ENCODE measurements around the gene POLD1.
A peak's percentile ranks its signal among the peaks of the same experiment; 100 is the strongest.

Gene POLD1

DNA sequence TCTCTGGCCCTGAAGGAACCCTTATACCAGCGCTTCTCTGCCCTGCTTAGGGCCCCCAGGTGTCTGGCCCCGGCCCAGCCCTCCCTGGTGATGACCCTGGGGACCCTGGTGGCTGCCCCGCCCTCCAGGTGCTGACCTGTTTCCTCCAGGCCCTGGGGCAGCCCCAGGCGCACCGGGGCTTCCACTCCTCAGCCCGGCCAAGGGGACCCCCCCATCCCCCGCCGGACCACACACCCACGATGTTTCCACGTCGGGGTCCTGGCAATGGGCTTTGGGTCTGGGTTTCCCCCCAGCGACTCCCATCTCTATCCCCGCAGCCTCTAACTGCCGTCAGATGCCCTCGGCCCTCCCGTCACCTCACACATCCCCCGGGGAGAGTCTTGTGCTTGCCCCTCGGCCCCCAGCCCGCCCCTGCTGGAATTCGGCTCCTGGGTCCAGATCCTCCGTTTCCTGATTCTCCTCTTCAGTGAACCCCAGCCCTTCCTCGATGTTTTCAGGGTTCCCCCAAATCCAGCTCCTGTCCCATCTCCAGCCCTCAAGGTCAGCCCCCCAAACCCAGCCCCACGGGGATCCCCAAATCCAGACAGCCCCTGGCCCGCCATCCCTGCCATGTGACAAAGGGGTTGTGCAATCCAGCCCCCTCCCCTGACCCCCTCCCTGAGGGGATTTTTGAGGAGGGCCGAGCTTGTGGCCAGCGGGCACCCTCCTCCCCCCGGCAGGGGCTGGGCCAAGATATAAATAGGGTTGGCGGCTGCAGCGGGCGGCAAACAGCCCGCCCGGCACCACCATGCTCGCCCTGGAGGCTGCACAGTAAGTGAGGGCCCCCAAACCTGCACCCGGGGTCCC lies 34.3 kb downstream of the POLD1 start, which contains the start of gene SPIB:
Gene SPIB (plus strand): TSS at position 763 of the 846 bp plus-strand sequence. CDS start 25 bp downstream, at position 788.
- no peak for DNase-seq (ENCODE audit: low read depth in 2 of 2)

- DNase-seq (ENCODE audit: low read depth in 2 of 2), result no peak
Measured at GRCh38 chr19:50419022-50419579, 35.0 kb downstream of the POLD1 start.

DNA sequence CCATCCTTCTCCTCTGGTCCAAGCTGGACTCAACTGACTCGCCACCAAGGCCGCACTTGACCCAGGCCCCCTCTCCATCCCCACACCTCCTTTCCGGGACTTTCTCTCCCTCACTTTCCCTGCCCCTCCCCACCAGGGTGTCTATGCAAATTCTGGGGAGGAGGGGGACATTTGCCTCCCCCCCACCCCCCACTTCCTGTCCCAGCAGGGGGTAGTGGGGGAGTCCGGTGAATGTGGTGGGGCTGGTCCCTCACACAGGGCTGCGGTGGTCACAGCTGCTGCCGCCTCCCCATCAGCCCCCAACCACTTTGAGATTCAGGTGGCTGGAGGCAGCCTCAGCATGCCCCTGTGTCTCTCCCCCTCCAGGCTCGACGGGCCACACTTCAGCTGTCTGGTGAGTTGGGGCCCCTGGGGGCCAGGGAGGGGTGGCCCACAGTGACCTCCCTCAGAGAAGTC lies 35.5 kb downstream of the POLD1 start:
- no peak for DNase-seq (ENCODE audit: low read depth in 2 of 2)

DNA sequence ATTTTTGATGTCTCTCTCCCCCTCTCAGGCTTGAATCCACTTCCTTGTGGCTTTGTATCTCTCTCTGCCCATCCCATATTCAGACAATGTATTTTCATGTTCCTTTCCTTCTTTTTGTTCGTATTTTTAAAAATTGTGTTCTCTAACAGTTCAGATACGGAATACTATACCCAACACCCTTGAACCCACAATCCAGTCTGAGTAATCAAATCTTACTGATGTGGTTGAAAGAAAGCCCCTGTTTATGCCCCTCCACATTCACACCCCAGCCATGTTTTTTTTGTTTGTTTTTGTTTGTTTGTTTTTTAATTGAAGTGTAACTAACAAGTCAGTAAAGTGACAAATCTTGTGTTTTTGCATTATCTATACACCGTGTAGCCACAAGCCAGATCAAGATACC lies 36.0 kb downstream of the POLD1 start:
- no peak for DNase-seq (ENCODE audit: low read depth in 2 of 2)

DNA sequence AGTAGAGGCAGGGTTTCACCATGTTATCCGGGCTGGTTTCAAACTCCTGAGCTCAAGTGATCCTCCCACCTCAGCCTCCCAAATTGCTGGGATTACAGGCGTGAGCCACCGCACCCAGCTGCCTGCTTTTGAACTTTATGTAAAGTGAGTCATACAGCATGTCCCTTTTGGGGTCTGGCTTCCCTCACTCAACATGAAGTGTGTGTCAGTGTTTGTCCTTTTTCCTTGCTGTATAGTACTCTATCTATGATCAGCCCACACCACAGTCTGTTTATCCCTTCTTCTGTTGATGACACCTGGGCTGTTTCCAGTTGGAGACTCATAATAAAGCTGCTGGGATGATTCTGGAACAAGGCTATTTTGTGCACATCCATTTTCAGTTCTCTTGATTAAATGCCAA lies 36.7 kb downstream of the POLD1 start:
- no peak for DNase-seq (ENCODE audit: low read depth in 2 of 2)

- no peak for DNase-seq (ENCODE audit: low read depth in 2 of 2)
Measured at GRCh38 chr19:50422397-50423278, 38.5 kb downstream of the POLD1 start.

- no peak for DNase-seq (ENCODE audit: low read depth in 2 of 2)
Measured at GRCh38 chr19:50423279-50424113, 39.3 kb downstream of the POLD1 start.

- no peak for DNase-seq (ENCODE audit: low read depth in 2 of 2)
Measured at GRCh38 chr19:50425581-50425980, 41.4 kb downstream of the POLD1 start.

GRCh38 chr19:50427318-50427925 lies 43.3 kb downstream of the POLD1 start:
- no peak for DNase-seq (ENCODE audit: low read depth in 2 of 2)

- DNase-seq (ENCODE audit: low read depth in 2 of 2), result no peak
Measured at GRCh38 chr19:50427997-50428425, 43.9 kb downstream of the POLD1 start.

GRCh38 chr19:50428772-50429463 lies 44.8 kb downstream of the POLD1 start:
- DNase-seq (ENCODE audit: low read depth in 2 of 2), result no peak

DNA sequence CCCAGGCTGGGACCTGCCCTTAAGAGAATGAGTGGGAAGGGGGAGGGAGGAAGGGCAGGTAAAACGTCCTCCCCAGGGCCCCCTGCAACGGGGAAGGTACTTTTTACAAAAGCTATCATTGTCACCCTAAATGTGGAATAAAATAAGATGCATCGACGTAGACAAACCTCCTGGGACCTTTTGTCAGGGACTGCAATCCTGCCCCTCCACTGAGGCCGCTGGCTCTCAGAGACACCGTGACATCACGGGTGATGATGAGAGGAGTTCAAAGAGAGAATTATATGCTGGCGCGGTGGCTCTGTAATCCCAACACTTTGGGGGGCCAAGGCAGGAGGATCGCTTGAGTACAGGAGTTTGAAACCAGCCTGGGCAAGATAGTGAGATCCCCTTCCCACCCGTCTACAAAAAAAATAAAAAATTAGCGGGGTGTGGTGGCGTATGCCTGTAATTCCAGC lies 46.8 kb downstream of the POLD1 start:
- DNase-seq (ENCODE audit: low read depth in 2 of 2), result no peak

DNA sequence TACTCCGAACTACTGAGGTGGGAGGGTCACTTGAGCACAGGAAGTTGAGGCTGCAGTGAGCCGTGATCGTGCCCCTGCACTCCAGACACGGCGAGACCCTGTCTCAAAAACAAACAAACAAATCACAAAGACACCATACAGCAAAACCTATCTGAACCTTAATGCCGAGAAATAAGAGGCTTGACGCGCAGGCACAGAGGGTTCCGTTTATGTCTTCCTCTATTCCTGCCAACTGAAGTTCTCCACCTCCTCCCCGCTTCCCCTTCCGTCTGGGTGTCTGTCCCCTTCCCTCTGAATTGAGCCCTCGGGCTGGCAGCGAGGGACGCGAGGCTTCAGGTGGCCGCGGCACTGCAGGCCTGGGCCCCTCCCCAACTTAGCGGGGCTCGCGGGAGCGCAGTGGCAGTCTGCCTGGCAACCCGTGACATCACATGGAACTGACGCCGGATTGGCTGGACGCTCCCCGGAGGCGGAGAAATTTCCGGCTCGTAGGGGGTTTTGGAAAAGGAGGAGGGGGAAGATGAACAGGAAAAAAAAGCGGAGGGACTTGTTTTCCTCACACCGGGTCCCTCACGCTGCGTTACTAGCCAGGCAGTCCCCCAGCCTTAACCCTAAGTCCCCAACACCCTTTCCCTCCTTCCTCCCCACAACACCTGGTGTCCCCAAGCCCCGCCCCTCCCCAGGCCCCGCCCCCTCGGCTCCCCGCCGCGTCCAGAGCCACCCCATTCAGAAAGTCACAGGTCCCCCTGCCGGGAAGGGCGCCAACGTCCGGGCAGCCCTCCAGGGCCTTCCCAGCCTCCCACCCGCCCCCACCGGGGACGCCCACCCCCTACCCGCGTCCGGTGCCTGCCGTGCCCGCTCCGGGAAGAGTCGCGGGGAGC lies 47.4 kb downstream of the POLD1 start:
- peak; percentile 76 to 80 for DNase-seq (ENCODE audit: low read depth in 2 of 2)

- no peak for DNase-seq (ENCODE audit: low read depth in 2 of 2)
Measured at GRCh38 chr19:50432221-50433028, 48.3 kb downstream of the POLD1 start, which contains the start of gene MYBPC2. TSS of gene MYBPC2 (plus strand) at chr19:50432892. CDS start at chr19:50432954, 62 bp downstream.

GRCh38 chr19:50433201-50434180 lies 49.3 kb downstream of the POLD1 start:
- DNase-seq (ENCODE audit: low read depth in 2 of 2), result no peak

- DNase-seq (ENCODE audit: low read depth in 2 of 2), result no peak
Measured at GRCh38 chr19:50434525-50434924, 50.4 kb downstream of the POLD1 start.

DNA sequence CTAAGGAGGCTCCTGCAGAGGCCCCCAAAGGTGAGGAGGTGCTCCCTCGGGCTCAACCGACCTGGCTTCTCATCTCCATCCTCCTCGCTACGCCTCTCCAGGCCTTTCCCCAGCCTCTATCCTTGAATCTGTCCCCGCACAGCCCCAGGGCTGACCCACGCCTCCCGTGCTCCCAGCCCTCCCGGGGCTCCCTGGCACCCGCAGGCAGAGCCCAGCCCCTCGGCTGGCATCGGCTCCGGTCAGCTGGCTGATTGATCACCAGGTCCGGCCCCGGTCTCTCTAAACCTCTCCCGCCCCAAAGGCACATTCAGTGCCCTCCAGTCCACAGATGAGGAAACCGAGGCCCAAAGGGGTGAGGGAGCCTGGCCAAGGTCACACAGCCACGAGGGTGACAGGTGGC lies 51.1 kb downstream of the POLD1 start:
- no peak for DNase-seq (ENCODE audit: low read depth in 2 of 2)
